Measurements from ENCODE around the gene BDP1.
"Not testable (repeated sequence)": the region's sequence is repeated elsewhere in the genome, so short reads cannot be mapped to it uniquely, and the experiment has no call there.

- TF ChIP-seq CTCF (conservative IDR thresholded peaks at IDR 0.05); EZH2 (IDR thresholded peaks at IDR 0.05; ENCODE audit: low read depth): not testable (repeated sequence)
Measured at GRCh38 chr5:71418026-71418425, 37.4 kb upstream of the BDP1 start.
